ENCODE results near the gene ATP5PF.
"Not testable (repeated sequence)": the region's sequence is repeated elsewhere in the genome, so short reads cannot be mapped to it uniquely, and the experiment has no call there.

The ATP5PF gene

GRCh38 chr21:25734904-25735645 is at the start of gene ATP5PF, which contains the start of gene GABPA:
TSS of gene ATP5PF (minus strand) at chr21:25734904. CDS start at chr21:25729794, 5,110 bp downstream.
TSS of gene GABPA (plus strand) at chr21:25734972. CDS start at chr21:25741599, 6,627 bp downstream.
- in situ Hi-C loops (cut with HindIII; ENCODE audit: low pct_ligation_motif_present, low pct_unique_long_range_greater_than_20kb, low sequenced_read_pairs): no loop called here

GRCh38 chr21:25778126-25778875 is 43.6 kb upstream of the ATP5PF start:
- in situ Hi-C loops (cut with HindIII; ENCODE audit: low pct_ligation_motif_present, low pct_unique_long_range_greater_than_20kb, low sequenced_read_pairs); DNase-seq: not testable (repeated sequence)

More at GRCh38 chr21:25734904-25735645, at the start of gene ATP5PF, which contains the start of gene GABPA:
- DNase-seq: peak; percentile 97

GRCh38 chr21:25776440-25776839 is 41.7 kb upstream of the ATP5PF start:
- in situ Hi-C loops (cut with HindIII; ENCODE audit: low pct_ligation_motif_present, low pct_unique_long_range_greater_than_20kb, low sequenced_read_pairs): no loop called here
- DNase-seq: no peak

GRCh38 chr21:25772686-25773085 is 38.0 kb upstream of the ATP5PF start:
- in situ Hi-C loops (cut with HindIII; ENCODE audit: low pct_ligation_motif_present, low pct_unique_long_range_greater_than_20kb, low sequenced_read_pairs): no loop called here
- no peak for DNase-seq

DNA sequence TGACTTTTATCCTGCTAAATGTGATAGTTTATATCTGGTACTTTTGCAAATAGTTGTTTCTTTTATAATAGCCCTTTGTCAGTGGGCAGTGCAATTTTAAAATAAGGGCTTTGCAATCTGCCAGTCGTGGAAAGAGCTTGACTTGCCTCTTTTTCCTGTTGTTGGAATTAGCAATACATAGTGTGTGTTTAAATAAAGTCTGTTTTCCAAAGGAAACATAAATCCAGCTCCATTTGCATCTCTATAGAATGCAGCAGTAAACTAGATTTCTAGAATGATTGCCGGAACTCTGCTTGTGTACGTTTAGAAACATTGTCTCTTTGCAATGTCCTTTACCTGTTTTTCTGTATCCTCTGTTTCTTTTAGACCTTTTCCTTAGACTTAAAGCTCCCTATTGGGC is 33.2 kb upstream of the ATP5PF start:
- in situ Hi-C loops (cut with HindIII; ENCODE audit: low pct_ligation_motif_present, low pct_unique_long_range_greater_than_20kb, low sequenced_read_pairs): no loop called here

GRCh38 chr21:25764065-25764464 is 29.4 kb upstream of the ATP5PF start:
- DNase-seq: no peak
- in situ Hi-C loops (cut with HindIII; ENCODE audit: low pct_ligation_motif_present, low pct_unique_long_range_greater_than_20kb, low sequenced_read_pairs): no loop called here

More for the DNA sequence above, 33.2 kb upstream of the ATP5PF start:
- no peak for DNase-seq

DNA sequence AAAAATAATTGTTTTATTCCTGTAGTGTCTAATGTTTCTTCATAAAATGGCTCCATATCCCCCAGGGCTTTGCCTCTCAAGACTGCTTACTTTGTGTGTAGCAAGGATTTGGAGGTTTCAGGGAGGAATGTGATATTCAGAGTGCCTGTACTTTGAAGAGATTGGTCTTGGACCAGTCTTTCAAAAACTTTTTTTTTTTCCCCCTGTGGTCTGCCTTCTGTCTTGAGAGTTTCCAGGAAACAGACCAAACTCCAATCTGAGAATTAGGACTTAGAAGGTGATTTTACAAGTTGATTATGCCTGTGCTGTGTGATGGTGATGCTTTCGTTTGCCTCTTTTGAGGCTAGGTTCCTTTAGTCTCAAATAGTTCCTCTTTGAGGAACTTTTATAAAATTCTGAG is 26.0 kb upstream of the ATP5PF start:
- in situ Hi-C loops (cut with HindIII; ENCODE audit: low pct_ligation_motif_present, low pct_unique_long_range_greater_than_20kb, low sequenced_read_pairs): no loop called here
- DNase-seq: no peak

- in situ Hi-C loops (cut with HindIII; ENCODE audit: low pct_ligation_motif_present, low pct_unique_long_range_greater_than_20kb, low sequenced_read_pairs): no loop called here
- no peak for DNase-seq
Measured at GRCh38 chr21:25760061-25760460, 25.4 kb upstream of the ATP5PF start.

DNA sequence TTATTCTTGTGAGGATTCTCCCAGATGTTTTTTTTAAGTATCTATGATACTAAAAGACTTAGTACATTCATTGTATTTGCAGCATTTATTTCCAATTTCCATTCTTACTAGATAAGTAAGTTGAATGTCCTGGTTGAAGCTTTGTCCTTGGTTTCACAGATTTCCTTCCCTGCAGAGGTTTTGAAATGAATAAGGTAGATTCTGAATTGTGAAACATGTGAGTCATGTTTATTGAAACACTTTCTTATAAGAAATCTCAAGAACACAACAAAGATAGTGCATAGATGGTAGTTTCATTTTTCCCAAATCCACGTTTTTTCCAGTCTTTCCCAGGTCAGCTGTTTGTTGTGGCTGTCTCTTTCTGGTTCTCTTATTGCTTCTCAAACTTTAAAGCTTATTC is 24.9 kb upstream of the ATP5PF start:
- in situ Hi-C loops (cut with HindIII; ENCODE audit: low pct_ligation_motif_present, low pct_unique_long_range_greater_than_20kb, low sequenced_read_pairs): no loop called here
- no peak for DNase-seq

DNA sequence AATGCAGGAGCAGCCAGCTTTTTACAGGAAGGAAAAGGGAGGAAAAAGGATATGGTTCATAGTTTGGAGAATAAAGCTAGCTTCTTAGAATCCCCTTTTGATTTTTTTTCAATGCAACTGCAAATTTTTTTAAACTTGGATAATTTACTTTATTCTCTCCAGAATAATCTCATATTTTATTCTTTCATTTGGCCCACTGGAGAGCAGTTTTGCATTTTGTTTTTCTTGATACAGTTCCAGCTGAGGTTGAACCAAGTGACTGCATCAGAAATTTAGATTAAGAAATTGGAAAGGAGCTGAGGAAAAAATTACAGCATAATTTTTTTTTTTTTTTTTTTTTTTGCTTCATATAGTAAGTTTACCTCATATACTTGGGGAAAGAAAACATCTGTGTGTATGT is 22.8 kb upstream of the ATP5PF start:
- DNase-seq: no peak
- in situ Hi-C loops (cut with HindIII; ENCODE audit: low pct_ligation_motif_present, low pct_unique_long_range_greater_than_20kb, low sequenced_read_pairs): no loop called here

GRCh38 chr21:25756190-25756932 is 21.7 kb upstream of the ATP5PF start:
- in situ Hi-C loops (cut with HindIII; ENCODE audit: low pct_ligation_motif_present, low pct_unique_long_range_greater_than_20kb, low sequenced_read_pairs): no loop called here
- no peak for DNase-seq

GRCh38 chr21:25752416-25752815 is 17.7 kb upstream of the ATP5PF start:
- DNase-seq: no peak
- in situ Hi-C loops (cut with HindIII; ENCODE audit: low pct_ligation_motif_present, low pct_unique_long_range_greater_than_20kb, low sequenced_read_pairs): no loop called here

- DNase-seq: no peak
- in situ Hi-C loops (cut with HindIII; ENCODE audit: low pct_ligation_motif_present, low pct_unique_long_range_greater_than_20kb, low sequenced_read_pairs): no loop called here
Measured at GRCh38 chr21:25750085-25750484, 15.4 kb upstream of the ATP5PF start.

GRCh38 chr21:25744854-25745253 is 10.2 kb upstream of the ATP5PF start:
- in situ Hi-C loops (cut with HindIII; ENCODE audit: low pct_ligation_motif_present, low pct_unique_long_range_greater_than_20kb, low sequenced_read_pairs): no loop called here
- DNase-seq: no peak

GRCh38 chr21:25742900-25743299 is 8.2 kb upstream of the ATP5PF start:
- in situ Hi-C loops (cut with HindIII; ENCODE audit: low pct_ligation_motif_present, low pct_unique_long_range_greater_than_20kb, low sequenced_read_pairs): no loop called here
- DNase-seq: no peak

- in situ Hi-C loops (cut with HindIII; ENCODE audit: low pct_ligation_motif_present, low pct_unique_long_range_greater_than_20kb, low sequenced_read_pairs): no loop called here
Measured at GRCh38 chr21:25737421-25737820, 2.7 kb upstream of the ATP5PF start.

DNA sequence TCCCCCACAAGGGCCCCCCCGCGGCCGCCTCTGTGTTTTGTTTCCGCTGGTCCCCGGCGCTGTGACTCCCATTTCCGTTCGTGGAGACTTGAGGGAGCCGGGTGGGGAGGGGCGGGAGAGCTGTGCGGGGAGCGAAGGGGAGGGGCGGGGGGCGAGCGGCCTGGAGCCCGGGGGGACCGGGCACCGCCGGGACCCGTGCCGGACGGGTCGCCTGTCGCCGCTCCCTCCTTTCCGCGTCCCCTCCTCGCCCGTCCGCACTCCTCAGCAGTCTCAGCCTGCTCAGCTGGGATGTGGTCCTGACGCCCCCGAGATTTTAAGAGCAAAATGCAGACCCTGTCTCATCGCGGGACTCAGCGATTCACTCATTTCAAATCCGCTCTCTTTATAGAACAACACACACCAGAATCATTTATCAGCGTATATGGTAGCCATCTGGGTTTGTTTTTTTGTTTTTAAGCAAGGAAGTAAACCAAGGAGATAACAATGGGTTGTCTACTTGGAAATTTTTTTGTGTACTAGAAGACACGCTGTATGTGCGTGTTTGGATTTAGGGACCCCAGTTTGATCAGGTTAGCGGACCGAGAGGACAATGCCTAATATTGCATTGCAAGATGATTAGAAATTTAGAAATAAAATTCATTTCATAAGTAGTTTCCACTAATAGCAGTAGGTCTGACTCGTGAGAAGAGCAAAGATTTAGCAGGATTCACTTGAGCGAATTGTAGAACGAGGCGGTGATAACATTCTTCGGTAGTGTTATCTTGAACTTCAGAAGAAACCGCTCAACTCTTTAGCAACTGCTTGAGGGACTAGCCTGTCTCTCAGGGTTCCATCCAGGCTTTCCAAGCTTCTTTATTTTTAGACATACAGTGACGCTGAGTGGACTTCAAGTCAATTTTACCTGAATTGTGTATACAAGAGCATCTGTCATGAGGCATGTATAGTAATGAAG is 1.2 kb upstream of the ATP5PF start:
- DNase-seq: peak; percentile 81
- in situ Hi-C loops (cut with HindIII; ENCODE audit: low pct_ligation_motif_present, low pct_unique_long_range_greater_than_20kb, low sequenced_read_pairs): no loop called here

More at GRCh38 chr21:25737421-25737820, 2.7 kb upstream of the ATP5PF start:
- no peak for DNase-seq

GRCh38 chr21:25734654-25734903 is 125 bp downstream of the ATP5PF start:
- in situ Hi-C loops (cut with HindIII; ENCODE audit: low pct_ligation_motif_present, low pct_unique_long_range_greater_than_20kb, low sequenced_read_pairs): no loop called here
- DNase-seq: no peak

Measured in ACHN (cell line).